Smooth muscle cell of the brain vasculature (primary cell): ENCODE results near the gene ABCA9.
"Not testable (repeated sequence)": the region's sequence is repeated elsewhere in the genome, so short reads cannot be mapped to it uniquely, and the experiment has no call there.

Experiments
- DNase-seq: peaks from one replicate; pipeline ENCODE4 v3.0.0-alpha.2; 2012; ENCODE audit warnings: low read depth, low spot score

The ABCA9 gene

GRCh38 chr17:69060822-69061221 is at the start of gene ABCA9:
Gene ABCA9, minus strand, starts transcription at chr17:69060927. Its CDS starts 9,801 bp downstream, at chr17:69051126.
- peak; percentile 85 for DNase-seq

GRCh38 chr17:69105907-69106730 is 45.4 kb upstream of the ABCA9 start:
- no peak for DNase-seq

DNA sequence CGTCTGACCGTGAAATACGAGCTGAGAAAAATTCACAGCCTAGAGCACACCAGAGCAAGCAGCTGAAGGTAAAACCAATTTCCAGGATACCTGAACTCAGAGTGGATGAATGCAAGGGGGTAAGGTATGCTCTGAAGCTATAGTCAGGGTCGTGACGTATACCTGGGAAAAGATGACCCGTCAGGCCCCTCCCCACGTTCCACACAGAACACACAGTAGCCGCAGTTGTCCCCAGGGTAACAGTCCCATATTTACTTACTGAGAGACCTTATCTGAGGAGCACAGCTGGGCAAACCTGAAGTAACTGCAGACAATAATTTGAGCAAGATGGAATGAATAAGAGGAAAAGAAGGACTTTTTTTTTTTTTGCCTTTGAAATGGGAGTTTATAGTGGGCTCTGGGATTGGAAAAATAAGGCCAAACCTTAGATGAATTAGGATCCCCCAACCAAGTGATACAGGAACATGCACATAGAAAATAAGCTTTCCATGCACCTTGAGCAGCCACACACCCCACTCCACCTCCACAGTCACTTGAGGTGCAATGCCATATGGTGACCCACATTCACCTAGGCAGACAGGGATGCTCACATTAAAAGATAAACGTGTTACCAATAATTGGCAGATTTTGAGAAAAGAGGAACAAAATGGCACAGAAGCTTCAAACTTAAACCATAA is 43.0 kb upstream of the ABCA9 start:
- DNase-seq = no peak

GRCh38 chr17:69098625-69099024 is 37.9 kb upstream of the ABCA9 start:
- no peak for DNase-seq

GRCh38 chr17:69096541-69096940 is 35.8 kb upstream of the ABCA9 start:
- DNase-seq = no peak

- no peak for DNase-seq
Observed at GRCh38 chr17:69093995-69094394, 33.3 kb upstream of the ABCA9 start.

DNA sequence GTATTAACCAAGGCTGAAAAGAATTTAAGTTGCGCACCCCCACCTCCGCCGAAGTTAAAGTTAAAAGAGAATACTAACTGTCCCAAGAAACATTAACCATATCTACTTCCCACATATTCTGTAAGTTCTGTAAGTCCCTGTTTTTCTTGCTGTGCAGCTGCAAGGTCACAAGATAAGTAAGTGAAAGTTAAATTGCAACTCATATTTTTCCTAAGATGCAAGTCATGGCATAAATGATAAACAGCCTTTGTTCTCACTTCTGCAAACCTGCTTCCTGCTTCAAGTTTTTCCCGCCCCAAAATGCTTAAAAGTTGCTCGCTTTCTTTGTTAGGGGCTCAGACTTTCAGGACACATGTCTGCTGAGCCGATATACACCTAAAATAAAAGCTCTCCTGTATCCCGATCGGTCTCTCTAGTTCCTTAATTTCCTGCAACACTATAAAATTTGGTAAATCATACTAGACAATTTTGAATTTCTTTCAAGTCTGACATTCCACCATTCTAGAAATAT is 32.6 kb upstream of the ABCA9 start:
- DNase-seq = no peak

DNA sequence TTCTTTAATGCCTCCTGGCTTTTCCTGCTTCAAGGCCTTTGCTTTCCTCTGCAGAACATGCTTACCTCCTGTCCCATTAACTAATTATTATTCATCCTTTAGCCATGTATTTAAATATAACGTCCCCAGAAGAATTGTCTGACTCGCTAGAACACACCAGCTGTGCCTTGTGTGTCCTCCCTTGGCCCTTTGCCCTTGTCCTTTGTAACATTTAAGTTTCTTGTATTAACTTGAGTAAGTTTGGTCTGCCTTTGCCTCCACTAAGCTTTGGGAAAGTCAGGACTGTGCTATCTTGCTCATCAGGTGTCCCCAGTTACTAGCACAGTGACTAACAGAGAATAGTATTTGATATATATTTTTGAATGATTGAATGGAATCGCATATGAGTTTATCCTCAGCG is 29.6 kb upstream of the ABCA9 start:
- DNase-seq = no peak

GRCh38 chr17:69088643-69089200 is 28.0 kb upstream of the ABCA9 start:
- DNase-seq = no peak

GRCh38 chr17:69086641-69087040 is 25.9 kb upstream of the ABCA9 start:
- DNase-seq = no peak

DNA sequence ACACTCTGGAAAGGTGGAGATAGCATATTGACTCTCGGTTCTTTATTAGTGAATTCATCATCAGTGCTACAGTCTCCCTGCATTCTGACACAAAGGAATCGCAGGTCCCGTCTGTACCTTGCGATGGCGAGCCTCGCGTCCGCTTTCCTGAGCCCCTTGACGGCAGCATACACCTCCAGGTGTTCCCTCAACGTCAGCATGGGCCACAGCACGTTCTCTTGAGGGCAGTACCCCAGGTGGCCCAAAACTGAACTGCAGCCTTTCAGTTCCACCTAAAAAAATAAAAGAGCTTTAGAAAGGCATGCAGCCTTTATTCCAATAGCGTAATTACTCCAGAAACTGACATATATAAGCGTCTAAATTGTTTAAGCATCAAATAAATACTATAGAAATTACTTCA is 24.2 kb upstream of the ABCA9 start:
- DNase-seq = no peak

DNA sequence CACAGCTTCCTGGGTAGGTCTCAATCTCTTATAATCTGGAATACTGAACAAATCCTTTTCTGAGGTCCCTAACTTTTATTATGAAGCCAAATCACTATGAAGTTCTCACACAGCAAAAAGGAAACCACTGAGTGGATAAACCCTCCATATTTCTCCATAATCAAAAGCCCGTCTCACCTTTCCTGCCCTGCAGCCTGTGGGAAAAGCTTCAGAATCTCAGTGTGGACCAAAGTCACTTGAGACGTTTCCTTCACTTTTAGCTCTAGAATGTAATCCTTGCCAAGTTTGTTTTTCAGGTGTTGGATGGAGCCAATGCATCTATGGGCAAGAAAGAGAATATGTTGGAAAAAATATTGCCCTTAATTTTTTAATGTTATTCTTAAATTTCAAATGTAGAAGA is 22.0 kb upstream of the ABCA9 start:
- DNase-seq = no peak

GRCh38 chr17:69078864-69079263 is 18.1 kb upstream of the ABCA9 start:
- DNase-seq = no peak

- DNase-seq = no peak
Observed at GRCh38 chr17:69075823-69076222, 15.1 kb upstream of the ABCA9 start.

DNA sequence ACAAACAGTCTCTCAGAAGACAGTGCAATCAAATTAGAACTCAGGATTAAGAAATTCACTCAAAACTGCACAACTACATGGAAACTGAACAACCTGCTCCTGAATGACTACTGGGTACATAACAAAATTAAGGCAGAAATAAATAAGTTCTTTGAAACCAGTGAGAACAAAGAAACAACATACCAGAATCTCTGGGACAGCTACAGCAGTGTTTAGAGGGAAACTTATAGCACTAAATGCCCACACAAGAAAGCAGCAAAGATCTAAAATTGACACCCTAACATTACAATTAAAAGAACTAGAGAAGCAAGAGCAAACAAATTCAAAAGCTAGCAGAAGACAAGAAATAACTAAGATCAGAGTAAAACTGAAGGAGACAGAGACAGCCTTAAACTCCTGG is 12.7 kb upstream of the ABCA9 start:
- not testable (repeated sequence) for DNase-seq

GRCh38 chr17:69072803-69073256 is 12.1 kb upstream of the ABCA9 start:
- not testable (repeated sequence) for DNase-seq

DNA sequence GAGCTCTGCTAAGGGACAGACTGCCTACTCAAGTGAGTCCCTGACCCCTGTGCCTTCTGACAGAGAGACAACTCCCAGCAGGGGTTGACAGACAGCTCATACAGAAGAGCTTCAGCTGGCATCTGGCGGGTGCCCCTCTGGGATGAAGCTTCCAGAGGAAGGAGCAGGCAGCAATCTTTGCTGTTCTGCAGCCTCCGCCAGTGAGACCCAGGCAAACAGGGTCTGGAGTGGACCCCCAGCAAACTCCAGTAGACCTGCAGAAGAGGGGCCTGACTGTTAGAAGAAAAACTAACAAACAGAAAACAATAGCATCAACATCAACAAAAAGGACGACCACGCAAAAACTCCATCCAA is 10.5 kb upstream of the ABCA9 start:
- not testable (repeated sequence) for DNase-seq

DNA sequence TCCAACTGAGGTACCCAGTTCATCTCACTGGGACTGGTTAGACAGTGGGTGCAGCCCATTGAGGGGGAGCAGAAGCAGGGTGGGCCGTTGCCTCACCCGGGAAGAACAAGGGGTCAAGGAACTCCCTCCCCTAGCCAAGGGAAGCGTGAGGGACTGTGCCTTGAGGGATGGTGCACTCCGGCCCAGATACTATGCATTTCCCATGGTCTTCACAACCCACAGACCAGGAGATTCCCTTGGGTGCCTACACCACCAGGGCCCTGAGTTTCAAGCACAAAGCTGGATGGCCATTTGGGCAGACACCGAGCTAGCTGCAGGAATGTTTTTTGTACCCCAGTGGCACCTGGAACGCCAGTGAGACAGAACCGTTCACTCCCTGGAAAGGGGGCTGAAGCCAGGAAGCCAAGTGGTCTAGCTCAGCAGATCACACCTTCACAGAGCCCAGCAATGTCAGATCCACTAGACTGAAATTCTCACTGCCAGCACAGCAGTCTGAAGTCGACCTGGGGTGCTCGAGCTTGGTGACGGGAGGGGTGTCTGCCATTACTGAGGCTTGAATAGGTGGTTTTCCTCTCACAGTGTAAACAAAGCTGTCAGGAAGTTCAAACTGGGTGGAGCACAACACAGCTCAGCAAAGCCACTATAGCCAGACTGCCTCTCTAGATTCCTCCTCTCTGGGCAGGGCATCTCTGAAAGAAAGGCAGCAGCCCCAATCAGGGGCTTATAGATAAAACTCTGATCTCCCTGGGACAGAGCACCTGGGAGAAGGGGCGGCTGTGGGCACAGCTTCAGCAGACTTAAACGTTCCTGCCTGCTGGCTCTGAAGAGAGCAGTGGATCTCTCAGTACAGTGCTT is 9.9 kb upstream of the ABCA9 start:
- DNase-seq = not testable (repeated sequence)

GRCh38 chr17:69069226-69069750 is 8.6 kb upstream of the ABCA9 start:
- no peak for DNase-seq

- DNase-seq = no peak
Observed at GRCh38 chr17:69067274-69068047, 6.7 kb upstream of the ABCA9 start.

DNA sequence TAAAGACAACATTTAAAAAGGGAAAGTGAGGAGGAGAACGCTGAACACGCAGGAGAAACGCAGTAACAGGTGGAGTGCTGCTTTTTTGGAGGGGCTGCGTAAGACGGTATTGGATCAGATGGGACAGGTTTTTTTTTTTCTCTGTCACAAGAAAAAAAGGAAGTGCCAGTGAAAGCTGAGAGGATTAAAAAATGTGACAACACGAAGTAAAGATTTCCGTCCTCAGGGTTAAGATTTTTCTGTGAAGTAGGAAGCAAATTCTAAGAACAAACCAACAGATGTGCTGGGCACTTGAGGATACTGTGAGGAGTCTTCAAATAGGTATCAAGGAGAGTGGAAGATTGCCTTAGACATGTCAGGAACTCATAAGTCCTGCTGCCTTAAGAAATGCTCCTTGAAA is 5.8 kb upstream of the ABCA9 start:
- DNase-seq = no peak
